Natural killer cell (primary cell): Measurements from ENCODE around the gene CENPU. TPM values are rescaled to one million over a fixed set of nuclear protein-coding genes. Genes with fewer than 3 reads are reported as not detected.
A peak's percentile ranks its signal among the peaks of the same experiment; 100 is the strongest.

ENCODE experiments used
- ATAC-seq, 3 donors: fragments of 150-1000 bp in 2 of 3; fragments of 200-7000 bp in 1 of 3; cut with Tn5 transposase; 1 replicate in 1 of 3; 2 replicates in 2 of 3; pipeline ENCODE4 v1.10.0; 2021; ENCODE audit warnings: mild to moderate bottlenecking in 2 of 3, moderate library complexity in 2 of 3
- DNase-seq, 2 donors: peaks; one replicate each; pipeline versions ENCODE4 v3.0.0 to v3.0.0-alpha.2; 2013 to 2021; ENCODE audit warnings: mixed read lengths in 1 of 2
- H3K27ac ChIP-seq: one replicate; pipeline ENCODE4 v1.5.1; 2013; ENCODE audit warnings: mild to moderate bottlenecking, low read length
- H3K27me3 ChIP-seq: one replicate; pipeline ENCODE4 v1.6.1; 2013; ENCODE audit warnings: low read length; ENCODE audit not compliant: control insufficient read depth, insufficient read depth
- H3K36me3 ChIP-seq: one replicate; pipeline ENCODE4 v1.6.1; 2013; ENCODE audit warnings: low read length; ENCODE audit not compliant: control insufficient read depth, insufficient read depth
- H3K4me1 ChIP-seq: one replicate; pipeline ENCODE4 v1.6.1; 2013; ENCODE audit warnings: low read length; ENCODE audit not compliant: control insufficient read depth, insufficient read depth
- H3K4me3 ChIP-seq: one replicate; pipeline ENCODE4 v1.5.1; 2013; ENCODE audit warnings: low read length
- H3K9me3 ChIP-seq: one replicate; pipeline ENCODE4 v1.6.1; 2013; ENCODE audit warnings: low read length; ENCODE audit not compliant: control insufficient read depth, insufficient read depth
- H3K27ac Mint-ChIP-seq, 2 donors: one replicate each; pipeline ENCODE4 v1.8.0; 2022; ENCODE audit warnings: mild to moderate bottlenecking in 2 of 2, mixed read lengths in 2 of 2, moderate library complexity in 1 of 2
- H3K27me3 Mint-ChIP-seq, 2 donors: one replicate each; pipeline ENCODE4 v1.8.0; 2022; ENCODE audit warnings: low read depth in 2 of 2, mixed read lengths in 2 of 2
- H3K36me3 Mint-ChIP-seq: one replicate; pipeline ENCODE4 v1.8.0; 2022; ENCODE audit warnings: mixed read lengths
- H3K4me1 Mint-ChIP-seq, 2 donors: one replicate each; pipeline ENCODE4 v1.8.0; 2022; ENCODE audit warnings: mixed read lengths in 2 of 2
- H3K4me3 Mint-ChIP-seq: one replicate; pipeline ENCODE4 v1.8.0; 2022; ENCODE audit warnings: mild to moderate bottlenecking, moderate library complexity, mixed read lengths
- H3K9me3 Mint-ChIP-seq, 2 donors: one replicate each; pipeline ENCODE4 v1.8.0; 2022; ENCODE audit warnings: mixed read lengths in 2 of 2
- CTCF ChIP-seq: fragments of 200-600 bp; IDR thresholded peaks from one replicate; pipeline ENCODE4 v1.8.0; 2022; ENCODE audit warnings: antibody characterized with exemption
- WGBS: methylation state at CpG from one replicate; pipeline ENCODE4 v1.1.7; 2013; ENCODE audit warnings: missing lambda C conversion rate; ENCODE audit not compliant: insufficient coverage; 5-methylcytosine and 5-hydroxymethylcytosine counted together
- intact Hi-C: fragments of 100-400 bp; cut with micrococcal nuclease; formaldehyde crosslinking; loops from one replicate; pipeline ENCODE4 v1.14.2; 2022
- total RNA-seq, 4 donors: library from RNA; stranded (reverse); fragments of 120-200 nt in 1 of 4; gene quantifications; one replicate each; pipeline versions ENCODE4 v1.2.3 to v1.2.4, GENCODE V29; 2013 to 2022

Gene CENPU
- total RNA-seq, 3 donors from 2014 or later (not counting 1 experiment from before 2014, with no cell fraction given): 6.5 to 12.1 (median 10.3) TPM

- H3K4me1 Mint-ChIP-seq: peaks cover 0 to 4% of the 10 kb centered on the region in 2 donors
- DNase-seq (no peak), ATAC-seq (no peak)
- Histone ChIP-seq H3K4me3 (no peak overlapping the region), H3K36me3 (no peaks in the 10 kb centered on the region), H3K27ac (no peak overlapping the region), H3K9me3 (no peaks in the 10 kb centered on the region), H3K27me3 (no peaks in the 10 kb centered on the region), H3K4me1 (no peaks in the 10 kb centered on the region)
- TF ChIP-seq CTCF: no peak
- WGBS: 70% methylated on average over 2 of the region's 2 CpGs
- no peaks in the 10 kb centered on the region for H3K36me3 Mint-ChIP-seq
- intact Hi-C loops: no loop called here
- H3K4me3 Mint-ChIP-seq: no peak overlapping the region
- H3K9me3 Mint-ChIP-seq: no peaks in the 10 kb centered on the region
- H3K27ac Mint-ChIP-seq: no peak overlapping the region
- no peaks in the 10 kb centered on the region for H3K27me3 Mint-ChIP-seq
These were observed 20.0 kb downstream of the CENPU start for GRCh38 chr4:184713887-184714286.

- no peaks in the 10 kb centered on the region for H3K4me1 ChIP-seq
- H3K9me3 ChIP-seq: no peaks in the 10 kb centered on the region
- H3K4me3 ChIP-seq: no peak overlapping the region
- intact Hi-C loops: no loop called here
- no peaks in the 10 kb centered on the region for H3K36me3 ChIP-seq
- no peak overlapping the region for H3K27ac ChIP-seq
- H3K27me3 ChIP-seq: no peaks in the 10 kb centered on the region
- Mint-ChIP-seq H3K9me3 (no peaks in the 10 kb centered on the region), H3K4me3 (no peak overlapping the region), H3K36me3 (no peaks in the 10 kb centered on the region), H3K4me1 (no peaks in the 10 kb centered on the region), H3K27me3 (no peaks in the 10 kb centered on the region), H3K27ac (no peak overlapping the region)
- DNase-seq (no peak), ATAC-seq (no peak)
- no peak for TF ChIP-seq CTCF
These were observed 21.6 kb downstream of the CENPU start for GRCh38 chr4:184712322-184712721.

GRCh38 chr4:184706453-184706852, 27.4 kb downstream of the CENPU start:
- no peak overlapping the region for H3K27ac Mint-ChIP-seq
- WGBS: 54% methylated on average over 1 of the region's 1 CpG
- H3K4me3 ChIP-seq: no peak overlapping the region
- H3K36me3 Mint-ChIP-seq: no peaks in the 10 kb centered on the region
- no peaks in the 10 kb centered on the region for H3K9me3 ChIP-seq
- H3K4me1 ChIP-seq: no peaks in the 10 kb centered on the region
- H3K36me3 ChIP-seq: no peaks in the 10 kb centered on the region
- no peaks in the 10 kb centered on the region for H3K27me3 ChIP-seq
- no peaks in the 10 kb centered on the region for H3K27me3 Mint-ChIP-seq
- peaks cover 0 to 6% of the 10 kb centered on the region in 2 donors for H3K4me1 Mint-ChIP-seq
- no peaks in the 10 kb centered on the region for H3K9me3 Mint-ChIP-seq
- intact Hi-C loops: no loop called here
- no peak for TF ChIP-seq CTCF
- DNase-seq (no peak), ATAC-seq (no peak)
- no peak overlapping the region for H3K4me3 Mint-ChIP-seq
- H3K27ac ChIP-seq: no peak overlapping the region

- TF ChIP-seq CTCF: no peak
- no peaks in the 10 kb centered on the region for H3K9me3 Mint-ChIP-seq
- H3K4me1 Mint-ChIP-seq: peaks cover 0 to 6% of the 10 kb centered on the region in 2 donors
- H3K36me3 ChIP-seq: no peaks in the 10 kb centered on the region
- intact Hi-C loops: no loop called here
- WGBS: 77% methylated on average over 3 of the region's 5 CpGs
- no peaks in the 10 kb centered on the region for H3K9me3 ChIP-seq
- no peak overlapping the region for H3K27ac ChIP-seq
- H3K4me1 ChIP-seq: no peaks in the 10 kb centered on the region
- DNase-seq (no peak), ATAC-seq (peak in 2 of 3 donors; percentile 17 to 41)
- no peak overlapping the region for H3K4me3 ChIP-seq
- no peaks in the 10 kb centered on the region for H3K27me3 ChIP-seq
- no peaks in the 10 kb centered on the region for H3K27me3 Mint-ChIP-seq
- H3K36me3 Mint-ChIP-seq: no peaks in the 10 kb centered on the region
- peak overlapping the region in 1 of 2 donors; percentile 39 for H3K27ac Mint-ChIP-seq
- peak overlapping the region; percentile 3 for H3K4me3 Mint-ChIP-seq
These were observed 28.2 kb downstream of the CENPU start for GRCh38 chr4:184705692-184706091.
